Measurements from ENCODE around the gene POFUT1. TPM values are rescaled to one million over a fixed set of nuclear protein-coding genes. Genes with fewer than 3 reads are reported as not detected.

Gene POFUT1
- polyA plus RNA-seq, 1 of the 3 experiments (the other 2 are of a cell fraction) = 35.6 TPM

DNA sequence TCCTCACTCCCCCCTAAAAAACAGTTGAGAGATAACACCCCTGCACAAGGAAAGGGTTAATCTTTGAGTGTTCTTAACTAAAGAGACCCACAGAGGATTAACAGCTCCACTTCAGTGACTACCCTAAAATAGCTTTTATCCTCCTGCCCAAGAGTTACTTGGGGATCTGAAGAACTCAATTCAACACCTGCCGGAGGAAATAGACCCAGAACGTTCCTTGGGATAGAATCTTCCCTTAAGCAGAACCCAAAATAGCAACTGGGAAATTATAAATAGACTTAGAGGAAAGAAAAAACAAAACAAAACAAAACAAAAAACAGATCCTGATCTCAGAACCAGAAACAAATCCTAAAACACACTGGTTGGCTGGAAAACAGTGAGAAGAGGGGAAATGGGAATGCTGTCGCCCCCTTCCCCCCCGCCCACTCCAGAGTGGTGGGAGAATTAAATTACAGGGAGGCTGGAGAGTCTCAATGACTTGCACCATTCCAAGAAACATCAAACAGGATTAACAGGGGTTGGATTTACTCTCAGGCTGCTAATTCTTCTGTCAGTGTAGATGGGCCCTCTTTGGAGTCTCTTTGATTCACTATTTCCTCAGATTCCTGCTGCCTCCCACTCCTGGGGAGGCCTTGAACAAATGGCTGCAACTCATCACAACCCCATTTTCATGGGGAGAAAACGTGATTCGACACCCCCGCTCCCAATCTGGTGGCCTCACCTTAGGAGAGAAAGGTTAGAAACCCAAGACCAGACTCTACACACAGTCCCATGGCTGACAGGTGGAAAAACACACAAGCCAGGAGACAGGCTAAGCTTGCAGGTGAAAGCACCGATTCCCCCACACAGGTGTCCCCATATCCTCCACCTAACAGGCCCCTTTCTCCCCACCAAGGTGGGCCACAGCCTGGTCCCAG is 1.6 kb upstream of the POFUT1 start:
- peaks cover 35% of the 10 kb centered on the region for H4K20me1 ChIP-seq (ENCODE audit: insufficient read depth)

GRCh38 chr20:32206760-32207625 is 687 bp upstream of the POFUT1 start:
- Histone ChIP-seq H4K20me1 (ENCODE audit: insufficient read depth) (peaks cover 32% of the 10 kb centered on the region), H3K9ac (peak overlapping the region; percentile 82), H3K27me3 (ENCODE audit: insufficient read depth) (no peaks in the 10 kb centered on the region), H3F3A (replicated peaks; ENCODE audit: insufficient read depth) (peaks cover 3% of the 10 kb centered on the region), H3K36me3 (replicated peaks in 1 of 2; ENCODE audit: control insufficient read depth in 1 of 2, insufficient read depth in 2 of 2, low read length in 1 of 2) (peaks cover 0 to 36% of the 10 kb centered on the region in 2 experiments), H3K9me3 (no peaks in the 10 kb centered on the region), H3K4me3 (ENCODE audit: low read depth in 2 of 2, low read length in 1 of 2) (peak overlapping the region; percentile 87 to 88), H3K79me2 (ENCODE audit: insufficient read depth) (peaks cover 90% of the 10 kb centered on the region), H3K4me2 (peak overlapping the region; percentile 92), H3K4me1 (ENCODE audit: control insufficient read depth in 1 of 2, insufficient read depth in 2 of 2, low read depth in 1 of 2, low read length in 1 of 2) (peaks cover 26 to 35% of the 10 kb centered on the region in 2 experiments; a peak in 3 of 4 replicates), H2AFZ (ENCODE audit: low read depth) (no peak overlapping the region; the same call in 1 of the 2 replicates), H3K27ac (ENCODE audit: low read depth in 2 of 2, low read length in 1 of 2) (peak overlapping the region; percentile 29 to 75; a peak in 3 of 4 replicates), H3K9me2 (no peaks in the 10 kb centered on the region)
- ChIA-PET POLR2A (no interaction called here), CTCF (interaction anchor here (1.0 kb wide), 1 partner anchor 75 kb away, joined by 3 read pairs; no protein-coding TSS in a partner anchor)
- TF ChIP-seq FOXM1 (IDR thresholded peaks at IDR 0.05; ENCODE audit: low read depth) (no peak), TEAD4 (IDR thresholded peaks at IDR 0.05; ENCODE audit: borderline replicate concordance, insufficient read depth) (no peak), SIN3A (IDR thresholded peaks at IDR 0.05; ENCODE audit: borderline replicate concordance, low read depth, low read length) (no peak), NFIC (IDR thresholded peaks at IDR 0.05; ENCODE audit: borderline replicate concordance) (no peak), USF1 (IDR thresholded peaks at IDR 0.05; ENCODE audit: borderline replicate concordance, low read depth) (no peak), PBX3 (IDR thresholded peaks at IDR 0.05) (no peak), JUND (IDR thresholded peaks at IDR 0.05) (no peak)
- peak; percentile 25 for DNase-seq
- WGBS (ENCODE audit: low lambda C conversion rate) = 17% methylated on average over 10 of the region's 40 CpGs

More for the DNA sequence above, 1.6 kb upstream of the POFUT1 start:
- Histone ChIP-seq H3K27ac (ENCODE audit: low read depth in 2 of 2, low read length in 1 of 2) (peak overlapping the region in 1 of 2 experiments; percentile 75; a peak in 2 of 4 replicates), H3K36me3 (replicated peaks in 1 of 2; ENCODE audit: control insufficient read depth in 1 of 2, insufficient read depth in 2 of 2, low read length in 1 of 2) (peaks cover 5 to 38% of the 10 kb centered on the region in 2 experiments), H3K9me3 (no peaks in the 10 kb centered on the region), H3F3A (replicated peaks; ENCODE audit: insufficient read depth) (no peaks in the 10 kb centered on the region), H3K27me3 (ENCODE audit: insufficient read depth) (no peaks in the 10 kb centered on the region), H3K9me2 (no peaks in the 10 kb centered on the region), H3K4me2 (peak overlapping the region; percentile 92), H3K9ac (peak overlapping the region; percentile 82), H3K79me2 (ENCODE audit: insufficient read depth) (peaks cover 95% of the 10 kb centered on the region), H2AFZ (ENCODE audit: low read depth) (no peak overlapping the region), H3K4me1 (ENCODE audit: control insufficient read depth in 1 of 2, insufficient read depth in 2 of 2, low read depth in 1 of 2, low read length in 1 of 2) (peaks cover 31 to 35% of the 10 kb centered on the region in 2 experiments; a peak in 3 of 4 replicates), H3K4me3 (ENCODE audit: low read depth in 2 of 2, low read length in 1 of 2) (peak overlapping the region; percentile 87 to 88)
- peak; percentile 54 for DNase-seq
- no peak for TF ChIP-seq MXI1 (IDR thresholded peaks at IDR 0.05; ENCODE audit: low read depth, low read length)
- TF ChIP-seq RFX5 (IDR thresholded peaks at IDR 0.05; ENCODE audit: low read length) = no peak
- WGBS (ENCODE audit: low lambda C conversion rate) = 57% methylated on average over 8 of the region's 8 CpGs
- POLR2A ChIA-PET = no interaction called here
- CTCF ChIA-PET = interaction anchor here (0.7 to 1.4 kb wide), 3 partner anchors 8 to 304 kb away, joined by 3 to 4 read pairs (median 4); no protein-coding TSS in a partner anchor

Measured in SK-N-SH (cell line).